ENCODE data around the gene EEF2. TPM values are rescaled to one million over a fixed set of nuclear protein-coding genes. Genes with fewer than 3 reads are reported as not detected.
A peak's percentile ranks its signal among the peaks of the same experiment; 100 is the strongest.
"Not testable (repeated sequence)": the region's sequence is repeated elsewhere in the genome, so short reads cannot be mapped to it uniquely, and the experiment has no call there.

The EEF2 gene
- total RNA-seq, 3 donors from 2014 or later: 1,628 to 2,598 (median 1,993) TPM

DNA sequence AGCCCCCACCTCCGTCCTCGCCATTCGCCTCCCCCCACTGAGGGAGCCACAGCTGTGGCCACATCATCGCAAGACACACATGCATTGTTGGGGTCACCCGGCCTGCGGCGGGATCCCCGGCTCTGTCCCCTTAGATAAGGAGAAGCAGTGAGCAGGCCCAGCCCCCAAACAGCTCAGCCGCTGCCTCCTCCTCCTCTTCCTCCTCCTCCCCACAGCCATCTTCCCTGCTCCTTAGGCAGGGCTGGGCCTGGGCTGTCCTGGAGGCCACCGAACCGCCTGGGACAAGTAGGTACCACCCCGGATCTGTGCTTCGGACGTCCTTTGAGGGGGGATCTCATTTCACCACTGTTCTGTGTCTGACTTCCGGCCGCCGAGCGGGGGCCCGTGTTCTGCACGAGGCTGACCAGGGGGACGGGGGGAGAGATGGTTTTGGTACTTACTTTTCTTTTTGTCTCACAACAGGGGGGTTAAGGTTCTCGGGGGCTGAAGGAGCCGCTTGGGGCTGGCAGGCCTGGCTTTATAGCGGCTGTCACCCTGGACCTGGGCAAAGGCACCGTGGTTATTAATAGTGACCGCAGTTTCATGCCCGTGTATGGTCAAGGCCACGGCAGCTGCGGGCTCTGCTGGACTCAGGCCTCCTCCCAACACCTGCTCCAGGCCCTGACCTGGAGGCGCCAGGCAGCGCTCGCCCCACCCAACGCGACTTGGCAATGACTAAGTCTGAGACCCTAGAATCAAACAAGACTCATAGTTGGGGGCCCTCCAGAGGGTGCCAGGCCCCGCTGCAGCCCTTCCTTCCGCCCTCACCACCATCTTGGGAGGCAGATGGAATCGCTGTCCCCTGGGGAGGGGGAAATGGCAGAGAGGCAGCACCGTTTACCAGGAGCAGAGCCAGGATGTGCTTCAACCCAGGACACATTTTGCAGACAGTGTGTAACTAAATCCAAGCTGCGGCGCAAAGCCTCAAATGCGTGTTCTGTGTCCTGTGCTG is 34.1 kb downstream of the EEF2 start:
- H3K36me3 ChIP-seq: no peaks in the 10 kb centered on the region
- H3K27ac ChIP-seq: peak overlapping the region in 1 of 2 donors; percentile 7
- H3K27me3 ChIP-seq: no peaks in the 10 kb centered on the region
- TF ChIP-seq POLR2A (IDR thresholded peaks at IDR 0.05) (no peak), POLR2AphosphoS5 (IDR thresholded peaks at IDR 0.05) (no peak)
- TF ChIP-seq, protein P1, sequence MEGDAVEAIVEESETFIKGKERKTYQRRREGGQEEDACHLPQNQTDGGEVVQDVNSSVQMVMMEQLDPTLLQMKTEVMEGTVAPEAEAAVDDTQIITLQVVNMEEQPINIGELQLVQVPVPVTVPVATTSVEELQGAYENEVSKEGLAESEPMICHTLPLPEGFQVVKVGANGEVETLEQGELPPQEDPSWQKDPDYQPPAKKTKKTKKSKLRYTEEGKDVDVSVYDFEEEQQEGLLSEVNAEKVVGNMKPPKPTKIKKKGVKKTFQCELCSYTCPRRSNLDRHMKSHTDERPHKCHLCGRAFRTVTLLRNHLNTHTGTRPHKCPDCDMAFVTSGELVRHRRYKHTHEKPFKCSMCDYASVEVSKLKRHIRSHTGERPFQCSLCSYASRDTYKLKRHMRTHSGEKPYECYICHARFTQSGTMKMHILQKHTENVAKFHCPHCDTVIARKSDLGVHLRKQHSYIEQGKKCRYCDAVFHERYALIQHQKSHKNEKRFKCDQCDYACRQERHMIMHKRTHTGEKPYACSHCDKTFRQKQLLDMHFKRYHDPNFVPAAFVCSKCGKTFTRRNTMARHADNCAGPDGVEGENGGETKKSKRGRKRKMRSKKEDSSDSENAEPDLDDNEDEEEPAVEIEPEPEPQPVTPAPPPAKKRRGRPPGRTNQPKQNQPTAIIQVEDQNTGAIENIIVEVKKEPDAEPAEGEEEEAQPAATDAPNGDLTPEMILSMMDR (IDR thresholded peaks at IDR 0.05): no peak
- DNase-seq (ENCODE audit: low spot score in 2 of 2): no peak
- no peaks in the 10 kb centered on the region for H3K4me1 ChIP-seq
- H3K4me3 ChIP-seq: no peak overlapping the region
- intact Hi-C loops (cut with DNase I; ENCODE audit: low total_unique reads): no loop called here
- H3K9me3 ChIP-seq: no peaks in the 10 kb centered on the region

DNA sequence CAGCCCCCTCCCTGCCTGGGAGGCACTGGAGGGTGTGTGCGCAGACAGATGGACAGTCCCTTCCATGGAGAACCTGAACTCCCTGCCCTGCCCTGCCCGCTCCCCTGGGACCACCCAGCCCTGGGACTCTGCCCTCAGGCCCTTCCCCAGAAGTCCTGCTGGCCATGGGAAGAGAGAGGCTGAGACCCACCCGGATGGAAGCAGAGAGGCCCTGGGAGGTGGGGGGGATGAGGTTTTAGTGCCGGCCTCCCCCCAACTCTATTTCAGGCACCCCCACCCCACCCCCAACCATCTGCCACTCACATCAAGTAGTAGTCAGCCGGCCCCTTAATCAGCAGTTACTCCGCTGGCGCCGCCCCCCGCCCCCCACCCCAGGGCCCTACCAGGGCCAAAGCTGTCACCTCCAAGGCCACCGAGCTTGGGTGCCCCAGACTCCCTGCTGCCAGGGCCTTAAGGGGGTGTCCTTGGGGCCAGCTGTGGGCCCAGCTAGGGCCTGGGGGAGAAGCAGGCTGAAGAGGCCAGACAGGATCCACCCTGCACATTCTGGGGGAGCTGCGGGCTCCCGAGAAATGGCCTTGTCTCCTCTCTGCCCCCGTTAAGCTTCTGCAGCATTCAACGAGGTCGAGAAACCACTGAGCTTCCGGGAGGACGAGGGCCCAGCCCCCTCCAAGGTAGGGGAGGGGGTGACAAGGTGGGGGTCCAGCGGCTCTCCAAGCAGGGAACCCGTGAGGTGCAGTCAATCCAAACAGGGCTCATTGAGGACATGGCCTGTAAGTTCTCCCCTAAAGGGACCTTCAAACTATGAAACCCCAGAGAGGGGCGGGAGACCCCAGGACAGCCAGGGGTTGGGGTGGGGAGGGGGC is 35.0 kb downstream of the EEF2 start:
- H3K9me3 ChIP-seq: no peaks in the 10 kb centered on the region
- no peaks in the 10 kb centered on the region for H3K4me1 ChIP-seq
- intact Hi-C loops (cut with DNase I; ENCODE audit: low total_unique reads): no loop called here
- no peak for DNase-seq (ENCODE audit: low spot score in 2 of 2)
- no peaks in the 10 kb centered on the region for H3K27me3 ChIP-seq
- TF ChIP-seq POLR2AphosphoS5 (IDR thresholded peaks at IDR 0.05) (no peak), POLR2A (IDR thresholded peaks at IDR 0.05) (no peak)
- TF ChIP-seq, protein P1 (IDR thresholded peaks at IDR 0.05): no peak
- H3K36me3 ChIP-seq: no peaks in the 10 kb centered on the region
- no peak overlapping the region for H3K4me3 ChIP-seq
- H3K27ac ChIP-seq: no peak overlapping the region

DNA sequence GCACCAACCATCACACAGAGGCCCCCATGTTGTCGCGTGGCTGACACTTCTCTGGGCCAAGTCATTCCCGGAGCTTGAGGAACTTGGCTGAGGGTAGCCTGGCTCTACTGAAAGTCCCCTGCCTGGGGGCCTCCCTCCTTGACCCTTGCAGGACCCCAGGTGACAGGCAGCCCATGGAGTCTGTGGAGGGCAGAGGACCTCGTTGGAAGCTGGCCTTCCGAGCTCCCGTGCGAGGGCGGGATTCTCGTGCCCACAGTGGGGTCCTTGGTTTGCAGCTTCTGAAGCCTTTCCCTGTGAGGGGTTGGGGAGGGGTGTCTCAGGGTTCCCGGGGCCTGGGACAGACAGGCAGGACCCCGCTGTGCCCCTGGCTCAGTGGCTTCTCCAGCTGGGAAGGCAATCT is 36.0 kb downstream of the EEF2 start:
- no peaks in the 10 kb centered on the region for H3K27me3 ChIP-seq
- intact Hi-C loops (cut with DNase I; ENCODE audit: low total_unique reads): no loop called here
- DNase-seq (ENCODE audit: low spot score in 2 of 2): no peak
- TF ChIP-seq POLR2A (IDR thresholded peaks at IDR 0.05) (no peak), POLR2AphosphoS5 (IDR thresholded peaks at IDR 0.05) (no peak)
- TF ChIP-seq, protein P1 (IDR thresholded peaks at IDR 0.05): no peak
- H3K36me3 ChIP-seq: no peaks in the 10 kb centered on the region
- no peaks in the 10 kb centered on the region for H3K4me1 ChIP-seq
- no peak overlapping the region for H3K4me3 ChIP-seq
- no peak overlapping the region for H3K27ac ChIP-seq
- H3K9me3 ChIP-seq: no peaks in the 10 kb centered on the region

- H3K27me3 ChIP-seq; H3K27ac ChIP-seq; H3K36me3 ChIP-seq; H3K4me1 ChIP-seq; H3K9me3 ChIP-seq; H3K4me3 ChIP-seq; DNase-seq (ENCODE audit: low spot score in 2 of 2); intact Hi-C loops (cut with DNase I; ENCODE audit: low total_unique reads): not testable (repeated sequence)
These were observed 37.8 kb downstream of the EEF2 start for GRCh38 chr19:3947316-3947933.

- TF ChIP-seq POLR2A (IDR thresholded peaks at IDR 0.05): no peak
- TF ChIP-seq, protein P1 (IDR thresholded peaks at IDR 0.05): no peak
- no peak for TF ChIP-seq POLR2AphosphoS5 (IDR thresholded peaks at IDR 0.05)
- H3K4me3 ChIP-seq: no peak overlapping the region
- H3K27me3 ChIP-seq: no peaks in the 10 kb centered on the region
- DNase-seq (ENCODE audit: low spot score in 2 of 2): no peak
- H3K9me3 ChIP-seq: no peaks in the 10 kb centered on the region
- H3K27ac ChIP-seq: no peak overlapping the region
- intact Hi-C loops (cut with DNase I; ENCODE audit: low total_unique reads): no loop called here
- no peaks in the 10 kb centered on the region for H3K4me1 ChIP-seq
- no peaks in the 10 kb centered on the region for H3K36me3 ChIP-seq
These were observed 39.4 kb downstream of the EEF2 start for GRCh38 chr19:3945838-3946237.
